DMS114 treated with DMSO at 0.1 percent for 48 hours (cell line): ENCODE measurements around the gene SLA2.
"Not testable (repeated sequence)": the region's sequence is repeated elsewhere in the genome, so short reads cannot be mapped to it uniquely, and the experiment has no call there.

Source experiments
- DNase-seq: peaks from one replicate; lab custom pipeline; 2025; ENCODE audit not compliant: unreplicated experiment; lab: John Stamatoyannopoulos, UW

Gene SLA2, protein sequence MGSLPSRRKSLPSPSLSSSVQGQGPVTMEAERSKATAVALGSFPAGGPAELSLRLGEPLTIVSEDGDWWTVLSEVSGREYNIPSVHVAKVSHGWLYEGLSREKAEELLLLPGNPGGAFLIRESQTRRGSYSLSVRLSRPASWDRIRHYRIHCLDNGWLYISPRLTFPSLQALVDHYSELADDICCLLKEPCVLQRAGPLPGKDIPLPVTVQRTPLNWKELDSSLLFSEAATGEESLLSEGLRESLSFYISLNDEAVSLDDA

GRCh38 chr20:36645998-36646397 lies at the start of gene SLA2:
Gene SLA2 (minus strand): TSS chr20:36646196. CDS start chr20:36641335, 4,861 bp downstream.
- no peak for DNase-seq

GRCh38 chr20:36695467-36695866 lies 49.5 kb upstream of the SLA2 start:
- not testable (repeated sequence) for DNase-seq

DNA sequence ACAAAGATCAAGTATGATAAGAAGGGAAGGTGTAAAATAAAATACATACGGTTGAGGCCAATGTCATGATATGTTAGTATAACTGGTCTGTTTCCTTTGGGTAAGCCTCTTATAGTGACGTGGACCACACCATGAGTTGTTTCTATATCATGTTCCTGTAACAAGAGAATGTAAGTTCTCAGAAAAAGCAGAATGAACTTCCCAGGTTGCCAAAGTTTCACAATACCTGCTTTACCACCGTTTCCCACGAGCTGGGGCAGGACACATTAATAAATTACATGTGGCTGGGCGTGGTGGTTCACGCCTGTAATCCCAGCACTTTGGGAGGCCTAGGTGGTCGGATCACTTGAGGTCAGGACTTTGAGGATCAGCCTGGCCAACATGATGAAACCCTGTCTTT lies 42.6 kb upstream of the SLA2 start:
- DNase-seq = no peak

GRCh38 chr20:36687850-36688249 lies 41.9 kb upstream of the SLA2 start:
- DNase-seq = no peak

- no peak for DNase-seq
Measured at GRCh38 chr20:36686944-36687343, 40.9 kb upstream of the SLA2 start.

GRCh38 chr20:36686504-36686903 lies 40.5 kb upstream of the SLA2 start:
- DNase-seq = no peak

DNA sequence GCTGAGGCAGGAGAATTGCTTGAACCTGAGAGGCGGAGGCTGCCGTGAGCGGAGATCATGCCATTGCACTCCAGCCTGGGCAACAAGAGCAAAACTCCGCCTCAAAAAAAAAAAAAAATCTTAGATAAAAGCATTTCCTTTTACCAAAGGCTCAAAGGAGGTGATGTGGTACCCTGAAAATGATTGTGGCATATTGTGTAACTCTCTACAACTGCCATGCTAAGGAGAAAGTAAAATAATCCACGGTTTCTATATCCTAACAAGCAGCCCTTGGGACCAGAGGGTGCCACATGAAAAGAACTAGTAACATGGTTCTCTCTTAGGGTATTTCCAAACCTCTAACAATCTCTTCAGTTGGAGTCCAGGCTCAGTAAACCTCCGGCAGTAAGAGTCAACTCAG lies 38.8 kb upstream of the SLA2 start:
- no peak for DNase-seq

- DNase-seq = no peak
Measured at GRCh38 chr20:36682311-36682710, 36.3 kb upstream of the SLA2 start.

GRCh38 chr20:36677422-36677771 lies 31.4 kb upstream of the SLA2 start:
- no peak for DNase-seq

GRCh38 chr20:36676701-36677421 lies 30.9 kb upstream of the SLA2 start:
- no peak for DNase-seq

DNA sequence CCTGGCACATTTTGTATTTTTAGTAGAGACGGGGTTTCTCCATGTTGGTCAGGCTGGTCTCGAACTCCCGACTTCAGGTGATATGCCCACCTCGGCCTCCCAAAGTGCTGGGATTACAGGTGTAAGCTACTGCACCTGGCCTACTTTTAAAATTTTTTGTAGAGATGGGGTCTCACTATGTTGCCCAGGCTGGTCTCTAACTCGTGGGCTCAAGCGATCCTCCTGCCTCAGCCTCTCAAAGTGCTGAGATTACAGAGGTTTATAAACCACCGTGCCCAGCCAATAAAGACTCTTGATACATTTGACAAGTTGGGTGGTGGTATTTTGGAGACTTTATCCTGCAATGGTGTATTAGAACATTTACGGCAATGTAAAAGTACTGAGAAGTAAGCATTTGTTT lies 29.5 kb upstream of the SLA2 start:
- not testable (repeated sequence) for DNase-seq

DNA sequence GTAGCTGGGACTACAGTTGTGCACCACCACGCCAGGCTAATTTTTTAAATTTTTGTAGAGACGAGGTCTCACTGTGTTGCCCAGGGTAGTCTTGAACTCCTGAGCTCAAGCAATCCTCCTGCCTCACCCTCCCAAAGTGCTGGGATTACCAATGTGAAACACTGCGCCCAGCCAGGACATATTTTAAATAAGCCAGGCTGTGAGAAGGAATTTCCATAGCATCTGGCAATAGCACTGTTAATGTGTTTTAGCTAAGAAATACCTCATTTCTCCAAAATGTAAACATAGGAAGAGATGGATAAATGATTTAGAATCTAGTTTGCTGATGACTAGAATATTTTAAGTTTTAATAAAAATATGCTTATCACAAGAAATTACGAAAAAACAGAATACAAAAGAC lies 27.0 kb upstream of the SLA2 start:
- DNase-seq = no peak

DNA sequence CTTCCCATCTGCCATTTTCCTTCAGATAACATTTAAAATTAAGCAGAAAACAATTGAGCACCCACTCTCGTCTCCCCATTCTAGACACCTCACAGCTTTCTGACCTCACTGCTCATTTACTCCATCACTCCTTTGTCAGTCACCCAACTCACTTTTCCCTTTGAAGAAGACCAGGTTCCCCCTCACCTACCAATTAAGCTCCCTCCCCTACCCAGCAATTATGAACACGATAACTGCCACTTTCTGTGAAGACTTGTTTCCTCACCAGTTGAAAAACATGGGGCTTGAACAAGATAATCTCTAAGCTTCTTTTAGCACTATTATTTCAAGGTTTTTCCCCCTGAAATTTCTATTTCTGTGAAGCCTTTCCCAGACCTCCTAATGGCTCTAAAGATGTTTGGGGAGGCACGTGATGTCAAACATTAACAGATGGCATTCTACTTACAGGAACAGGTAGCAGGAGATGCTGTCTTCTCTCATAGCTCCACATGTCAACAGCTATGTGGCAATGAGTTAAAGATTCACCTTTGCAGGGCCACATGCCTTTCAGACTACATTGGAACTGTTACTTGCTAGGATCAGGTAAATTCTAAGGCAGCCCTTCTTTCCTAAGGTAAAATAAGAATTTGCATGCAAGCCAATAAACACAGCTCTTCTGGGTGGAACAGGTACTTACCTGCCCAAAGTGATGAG lies 24.8 kb upstream of the SLA2 start:
- DNase-seq = no peak

- DNase-seq = peak; percentile 14
Measured at GRCh38 chr20:36666181-36666740, 20.3 kb upstream of the SLA2 start.

DNA sequence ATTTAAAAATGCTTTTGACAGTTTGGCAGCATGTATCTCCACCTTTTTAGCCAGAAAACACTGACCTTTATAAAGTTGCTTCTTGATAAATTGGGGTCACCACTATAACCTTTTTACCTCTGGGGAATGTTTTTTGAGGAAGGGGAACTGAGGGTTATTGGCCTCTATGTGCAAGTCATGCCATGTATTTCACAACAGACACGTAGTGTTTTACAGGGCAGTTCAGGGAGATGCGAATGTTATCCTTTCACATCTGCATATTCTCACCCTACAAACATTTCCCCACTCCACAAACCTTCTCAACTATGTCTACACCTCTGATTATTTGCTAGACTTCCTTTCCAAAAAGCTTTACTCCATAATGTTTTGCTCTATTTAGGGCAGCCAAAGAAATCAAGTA lies 17.0 kb upstream of the SLA2 start:
- DNase-seq = no peak

DNA sequence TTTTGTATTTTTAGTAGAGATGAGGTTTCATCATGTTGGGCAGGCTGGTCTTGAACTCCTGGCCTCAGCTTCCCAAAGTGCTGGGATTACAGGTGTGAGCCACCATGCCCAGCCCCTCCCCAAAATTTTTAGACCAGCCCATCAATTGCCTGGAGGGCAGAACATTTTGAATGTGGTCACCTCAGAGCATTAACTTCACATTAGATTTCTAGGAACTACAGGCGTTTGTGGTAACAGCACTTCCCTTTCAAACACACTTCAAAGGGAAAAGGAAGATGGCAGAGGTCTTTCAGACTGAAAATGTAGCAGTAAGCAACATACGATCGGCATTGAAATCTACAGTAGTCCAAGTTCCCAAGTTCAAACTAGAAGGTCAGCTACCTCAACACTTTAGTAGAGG lies 12.3 kb upstream of the SLA2 start:
- DNase-seq = no peak

DNA sequence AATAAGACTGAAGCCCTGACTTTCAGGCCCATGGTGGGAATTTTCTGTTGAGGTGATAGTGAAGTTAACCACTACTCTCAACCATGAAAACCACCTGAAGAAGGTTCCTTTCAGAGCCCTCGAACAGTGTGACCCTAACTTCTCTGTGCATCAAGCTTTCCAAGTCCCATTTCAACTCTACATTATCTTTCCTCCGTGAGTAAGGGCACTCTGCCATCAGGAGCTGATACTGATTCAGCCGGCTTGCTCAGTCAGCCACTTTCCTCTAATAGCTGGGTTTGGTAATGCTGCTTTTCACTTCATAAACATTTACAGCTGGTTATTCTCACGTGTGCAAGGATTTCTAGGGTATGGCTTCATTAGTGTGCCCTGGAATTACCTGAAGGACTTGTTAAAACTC lies 10.7 kb upstream of the SLA2 start:
- DNase-seq = no peak

GRCh38 chr20:36655004-36655403 lies 9.0 kb upstream of the SLA2 start:
- DNase-seq = no peak

- DNase-seq = no peak
Measured at GRCh38 chr20:36654506-36654905, 8.5 kb upstream of the SLA2 start.

- DNase-seq = no peak
Measured at GRCh38 chr20:36653456-36653855, 7.5 kb upstream of the SLA2 start.

DNA sequence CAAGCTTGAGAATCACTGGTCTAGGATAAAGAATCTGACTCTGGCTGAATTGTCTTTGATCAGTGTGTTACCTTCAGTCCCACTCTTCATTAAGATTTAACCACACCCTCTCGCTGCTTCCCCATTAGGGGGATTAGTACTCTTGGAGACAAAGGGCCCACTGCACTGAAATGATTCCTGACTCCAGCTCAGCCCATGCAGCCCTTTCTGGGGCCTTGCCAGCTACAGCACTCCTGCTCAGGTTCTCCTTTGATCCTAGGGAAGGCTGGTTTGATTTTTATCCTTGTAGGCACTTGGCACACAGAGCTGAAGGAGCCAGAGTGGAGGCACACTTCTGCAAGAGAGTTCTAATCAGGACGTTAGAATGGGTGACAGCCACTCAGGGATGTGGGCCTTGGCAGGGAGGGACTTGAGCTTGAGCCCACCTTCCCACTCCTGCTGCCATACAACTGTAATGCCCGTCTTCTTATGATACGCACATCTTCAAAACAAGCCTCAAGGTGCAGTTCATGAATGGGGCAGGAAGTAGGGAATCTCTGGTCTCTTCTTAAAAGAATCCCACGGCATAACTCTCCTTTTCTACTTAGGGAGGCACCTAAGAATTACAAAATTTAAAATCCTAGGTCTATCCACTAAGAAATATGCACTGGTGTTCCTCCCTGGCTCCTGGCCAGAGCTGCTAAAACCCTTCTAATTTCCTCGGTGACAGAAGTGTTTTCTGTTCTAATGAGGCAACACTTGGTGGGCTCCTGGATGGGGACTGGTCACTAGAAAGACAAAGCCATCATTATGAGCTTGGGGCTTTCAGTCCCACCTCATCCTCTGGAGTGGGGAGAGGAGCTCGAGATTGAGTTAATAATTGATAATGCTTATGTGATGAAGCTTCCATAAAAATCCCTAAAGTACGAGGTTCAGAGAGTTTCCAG lies 1.5 kb upstream of the SLA2 start:
- no peak for DNase-seq
